ENCODE data around the gene GALE.

GALE gene

DNA sequence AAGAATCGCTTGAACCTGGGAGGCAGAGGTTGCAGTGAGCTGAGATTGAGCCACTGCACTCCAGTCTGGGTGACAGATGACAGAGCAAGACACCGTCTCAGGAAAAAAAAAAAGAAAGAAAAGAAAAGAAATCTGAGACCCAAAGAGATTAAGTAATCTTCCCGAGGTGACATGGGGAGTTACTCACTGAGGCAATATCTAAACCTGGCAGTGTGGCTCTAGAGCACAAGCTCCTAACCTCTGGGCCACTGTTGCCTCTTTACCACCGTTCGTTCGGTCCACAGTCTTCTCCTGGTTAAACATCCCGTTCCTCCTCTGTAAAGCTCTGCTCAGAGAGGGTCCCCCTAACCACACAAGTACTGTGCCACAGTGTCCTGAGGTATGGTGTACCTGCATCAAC lies 23.2 kb upstream of the GALE start:
- no peak overlapping the region for H2AFZ ChIP-seq (ENCODE audit: low read length)
- H3K27me3 ChIP-seq (ENCODE audit: insufficient read depth, low read length) = no peaks in the 10 kb centered on the region
- no peaks in the 10 kb centered on the region for H4K20me1 ChIP-seq (ENCODE audit: insufficient read depth, low read length)
- no peaks in the 10 kb centered on the region for H3K79me2 ChIP-seq (ENCODE audit: insufficient read depth, low read length)
- H3K9me2 ChIP-seq (ENCODE audit: low read depth, low read length) = no peaks in the 10 kb centered on the region
- H3K9me3 ChIP-seq (ENCODE audit: low read length) = no peaks in the 10 kb centered on the region
- peaks cover 3% of the 10 kb centered on the region; the same call in 1 of the 2 replicates for H3K36me3 ChIP-seq (ENCODE audit: insufficient read depth, low read length)
- peak overlapping the region; percentile 72; the same call in 1 of the 2 replicates for H3K4me2 ChIP-seq (ENCODE audit: low read length)
- H3K9ac ChIP-seq (ENCODE audit: low read length) = no peak overlapping the region; the same call in 1 of the 2 replicates
- H3K27ac ChIP-seq (ENCODE audit: low read depth, low read length, poor library complexity, severe bottlenecking) = no peak overlapping the region
- H3K4me3 ChIP-seq (ENCODE audit: low read depth, low read length, poor library complexity, severe bottlenecking) = peak overlapping the region; percentile 85
- peaks cover 7% of the 10 kb centered on the region; the same call in 1 of the 2 replicates for H3F3A ChIP-seq (ENCODE audit: insufficient read depth, low read length)
- TF ChIP-seq, protein P1, sequence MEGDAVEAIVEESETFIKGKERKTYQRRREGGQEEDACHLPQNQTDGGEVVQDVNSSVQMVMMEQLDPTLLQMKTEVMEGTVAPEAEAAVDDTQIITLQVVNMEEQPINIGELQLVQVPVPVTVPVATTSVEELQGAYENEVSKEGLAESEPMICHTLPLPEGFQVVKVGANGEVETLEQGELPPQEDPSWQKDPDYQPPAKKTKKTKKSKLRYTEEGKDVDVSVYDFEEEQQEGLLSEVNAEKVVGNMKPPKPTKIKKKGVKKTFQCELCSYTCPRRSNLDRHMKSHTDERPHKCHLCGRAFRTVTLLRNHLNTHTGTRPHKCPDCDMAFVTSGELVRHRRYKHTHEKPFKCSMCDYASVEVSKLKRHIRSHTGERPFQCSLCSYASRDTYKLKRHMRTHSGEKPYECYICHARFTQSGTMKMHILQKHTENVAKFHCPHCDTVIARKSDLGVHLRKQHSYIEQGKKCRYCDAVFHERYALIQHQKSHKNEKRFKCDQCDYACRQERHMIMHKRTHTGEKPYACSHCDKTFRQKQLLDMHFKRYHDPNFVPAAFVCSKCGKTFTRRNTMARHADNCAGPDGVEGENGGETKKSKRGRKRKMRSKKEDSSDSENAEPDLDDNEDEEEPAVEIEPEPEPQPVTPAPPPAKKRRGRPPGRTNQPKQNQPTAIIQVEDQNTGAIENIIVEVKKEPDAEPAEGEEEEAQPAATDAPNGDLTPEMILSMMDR (IDR thresholded peaks at IDR 0.05; ENCODE audit: low read length) = no peak
- no peak for TF ChIP-seq EZH2 (IDR thresholded peaks at IDR 0.05; ENCODE audit: borderline replicate concordance, low read length)
- H3K4me1 ChIP-seq (ENCODE audit: insufficient read depth, low read length, severe bottlenecking) = peaks cover 18% of the 10 kb centered on the region

DNA sequence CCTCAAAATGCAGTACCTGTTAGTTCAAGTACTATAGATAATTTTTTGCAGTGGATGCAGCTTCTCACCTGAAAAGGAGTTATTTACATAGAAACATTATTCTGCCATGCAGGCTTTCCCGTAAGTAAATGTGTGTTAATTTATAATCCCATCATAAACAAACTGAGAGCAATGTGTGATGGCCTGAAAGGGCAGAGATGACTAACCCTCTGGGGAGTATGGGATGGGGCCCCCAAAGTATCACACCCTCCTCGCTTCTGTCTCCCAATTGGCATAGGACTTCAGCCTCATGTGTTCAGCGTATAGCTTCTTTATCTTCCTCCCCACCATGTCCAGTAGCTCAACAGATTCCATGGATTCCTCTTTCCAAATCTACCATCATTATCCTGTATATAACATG lies 17.1 kb upstream of the GALE start:
- Histone ChIP-seq H3K79me2 (ENCODE audit: insufficient read depth, low read length) (no peaks in the 10 kb centered on the region), H3K9me2 (ENCODE audit: low read depth, low read length) (no peaks in the 10 kb centered on the region), H3K27ac (ENCODE audit: low read depth, low read length, poor library complexity, severe bottlenecking) (no peak overlapping the region), H3K4me1 (ENCODE audit: insufficient read depth, low read length, severe bottlenecking) (no peaks in the 10 kb centered on the region), H3F3A (ENCODE audit: insufficient read depth, low read length) (no peaks in the 10 kb centered on the region; the same call in 1 of the 2 replicates), H3K36me3 (ENCODE audit: insufficient read depth, low read length) (peaks cover 30% of the 10 kb centered on the region; the same call in 1 of the 2 replicates), H2AFZ (ENCODE audit: low read length) (no peak overlapping the region), H3K4me2 (ENCODE audit: low read length) (no peak overlapping the region), H3K27me3 (ENCODE audit: insufficient read depth, low read length) (no peaks in the 10 kb centered on the region), H3K9me3 (ENCODE audit: low read length) (no peaks in the 10 kb centered on the region), H3K4me3 (ENCODE audit: low read depth, low read length, poor library complexity, severe bottlenecking) (no peak overlapping the region), H3K9ac (ENCODE audit: low read length) (no peak overlapping the region), H4K20me1 (ENCODE audit: insufficient read depth, low read length) (no peaks in the 10 kb centered on the region)
- TF ChIP-seq EZH2 (IDR thresholded peaks at IDR 0.05; ENCODE audit: borderline replicate concordance, low read length) = no peak
- TF ChIP-seq, protein P1 (IDR thresholded peaks at IDR 0.05; ENCODE audit: low read length) = no peak

DNA sequence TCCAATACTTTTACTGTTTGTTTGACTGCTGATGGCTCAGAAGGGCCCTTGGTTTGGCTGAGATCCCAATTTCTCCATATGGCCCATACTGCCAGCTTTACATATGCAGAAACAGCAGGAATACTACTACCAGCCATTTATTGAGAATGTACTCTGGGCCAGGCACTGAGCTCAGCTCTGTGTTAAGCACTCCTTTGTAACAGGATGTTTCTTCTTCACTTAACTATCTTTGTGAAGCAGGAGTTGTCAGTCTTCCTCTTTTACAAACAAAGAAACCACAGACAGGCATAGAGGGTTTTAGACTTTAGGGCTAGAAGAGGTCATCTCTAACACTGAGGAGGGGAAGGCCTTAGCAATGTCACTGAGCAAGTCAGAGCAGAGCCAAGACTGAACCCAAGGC lies 16.4 kb upstream of the GALE start:
- TF ChIP-seq, protein P1 (IDR thresholded peaks at IDR 0.05; ENCODE audit: low read length) = no peak
- no peak for TF ChIP-seq EZH2 (IDR thresholded peaks at IDR 0.05; ENCODE audit: borderline replicate concordance, low read length)
- H3K79me2 ChIP-seq (ENCODE audit: insufficient read depth, low read length) = no peaks in the 10 kb centered on the region
- no peaks in the 10 kb centered on the region for H3K9me2 ChIP-seq (ENCODE audit: low read depth, low read length)
- H3K9ac ChIP-seq (ENCODE audit: low read length) = no peak overlapping the region
- H3F3A ChIP-seq (ENCODE audit: insufficient read depth, low read length) = no peaks in the 10 kb centered on the region; the same call in 1 of the 2 replicates
- H3K27ac ChIP-seq (ENCODE audit: low read depth, low read length, poor library complexity, severe bottlenecking) = no peak overlapping the region
- H3K4me2 ChIP-seq (ENCODE audit: low read length) = no peak overlapping the region
- H3K4me1 ChIP-seq (ENCODE audit: insufficient read depth, low read length, severe bottlenecking) = no peaks in the 10 kb centered on the region
- H2AFZ ChIP-seq (ENCODE audit: low read length) = no peak overlapping the region
- no peak overlapping the region for H3K4me3 ChIP-seq (ENCODE audit: low read depth, low read length, poor library complexity, severe bottlenecking)
- no peaks in the 10 kb centered on the region for H4K20me1 ChIP-seq (ENCODE audit: insufficient read depth, low read length)
- peaks cover 30% of the 10 kb centered on the region; the same call in 1 of the 2 replicates for H3K36me3 ChIP-seq (ENCODE audit: insufficient read depth, low read length)
- no peaks in the 10 kb centered on the region for H3K9me3 ChIP-seq (ENCODE audit: low read length)
- H3K27me3 ChIP-seq (ENCODE audit: insufficient read depth, low read length) = no peaks in the 10 kb centered on the region

All from OCI-LY1 (cell line).